HEK293T (cell line): Measurements from ENCODE around the gene BCL11A.

ENCODE experiments used
- CTBP1 ChIP-seq: fragments of 450-650 bp; IDR thresholded peaks from 2 replicates; pipeline ENCODE4 v1.6.1; 2016; ENCODE audit warnings: borderline replicate concordance
- FOXK2 ChIP-seq: fragments of 450-650 bp; IDR thresholded peaks from 2 replicates; pipeline ENCODE4 v1.6.1; 2016; ENCODE audit warnings: mild to moderate bottlenecking
- FOXM1 ChIP-seq: fragments of 450-650 bp; IDR thresholded peaks from 2 replicates; pipeline ENCODE4 v1.6.1; 2017; ENCODE audit warnings: mild to moderate bottlenecking, borderline replicate concordance
- L3MBTL2 ChIP-seq: fragments of 450-650 bp; conservative IDR thresholded peaks from 2 replicates; pipeline ENCODE4 v1.6.1; 2016; ENCODE audit warnings: mild to moderate bottlenecking
- LEF1 ChIP-seq: fragments of 450-650 bp; IDR thresholded peaks from 2 replicates; pipeline ENCODE4 v1.6.1; 2017; ENCODE audit warnings: mild to moderate bottlenecking, borderline replicate concordance
- TARDBP ChIP-seq: fragments of 450-650 bp; IDR thresholded peaks from 2 replicates; pipeline ENCODE4 v1.6.1; 2016

GRCh38 chr2:60533101-60534051, 20.1 kb downstream of the BCL11A start:
- no peak for TF ChIP-seq FOXK2
- TF ChIP-seq LEF1: no peak
- TF ChIP-seq L3MBTL2: no peak
- no peak for TF ChIP-seq TARDBP
- TF ChIP-seq CTBP1: no peak
- no peak for TF ChIP-seq FOXM1
